Keratinocyte (primary cell): Measurements from ENCODE around the gene BORCS8. TPM values are rescaled to one million over a fixed set of nuclear protein-coding genes. Genes with fewer than 3 reads are reported as not detected.

Source experiments
- DNase-seq: peaks from one replicate; pipeline ENCODE4 v3.0.0-alpha.2; 2011; ENCODE audit warnings: low read depth, missing footprints, low spot score
- FAIRE-seq: peaks from 2 replicates; lab custom pipeline; 2011; peaks lifted over from hg19 to GRCh38; lab: Jason Lieb, UNC
- H2AFZ ChIP-seq: 2 replicates; pipeline ENCODE4 v1.6.0; 2012; ENCODE audit warnings: low read length, control low read depth, inconsistent platforms; ENCODE audit not compliant: control insufficient read depth
- H3K27ac ChIP-seq: 2 replicates; pipeline ENCODE4 v1.5.1; 2011; ENCODE audit warnings: low read length; ENCODE audit not compliant: control insufficient read depth, insufficient read depth
- H3K27me3 ChIP-seq: 3 replicates; pipeline ENCODE4 v1.6.0; 2011; ENCODE audit warnings: low read length; ENCODE audit not compliant: control insufficient read depth, insufficient read depth; ENCODE audit errors: extremely low read depth
- H3K36me3 ChIP-seq, 2 experiments: 2 replicates in 1 of 2; 3 replicates in 1 of 2; pipeline ENCODE4 v1.5.1; 2011; ENCODE audit warnings: low read length in 2 of 2, mild to moderate bottlenecking in 1 of 2; ENCODE audit not compliant: control insufficient read depth in 2 of 2, insufficient read depth in 2 of 2; ENCODE audit errors: extremely low read depth in 1 of 2
- H3K4me1 ChIP-seq: 3 replicates; pipeline ENCODE4 v1.5.1; 2011; ENCODE audit warnings: low read length; ENCODE audit not compliant: control insufficient read depth, insufficient read depth; ENCODE audit errors: extremely low read depth
- H3K4me2 ChIP-seq: 3 replicates; pipeline ENCODE4 v1.6.0; 2011; ENCODE audit warnings: low read depth, low read length; ENCODE audit not compliant: control insufficient read depth, insufficient read depth; ENCODE audit errors: extremely low read depth
- H3K4me3 ChIP-seq, 3 experiments: fragments of 200-600 bp in 1 of 3; sonication (generic) in 1 of 3; 2 replicates in 2 of 3; 3 replicates in 1 of 3; pipeline ENCODE4 v1.5.1; 2011 to 2016; ENCODE audit warnings: low read length in 3 of 3, mild to moderate bottlenecking in 3 of 3, control low read depth in 2 of 3, inconsistent platforms in 1 of 3, low read depth in 1 of 3, mixed read lengths in 1 of 3, mixed run types in 1 of 3, moderate library complexity in 1 of 3; ENCODE audit not compliant: control insufficient read depth in 2 of 3, insufficient read depth in 2 of 3; ENCODE audit errors: extremely low read depth in 1 of 3
- H3K79me2 ChIP-seq: 2 replicates; pipeline ENCODE4 v1.6.0; 2012; ENCODE audit warnings: low read length; ENCODE audit not compliant: control insufficient read depth, insufficient read depth
- H3K9ac ChIP-seq: 3 replicates; pipeline ENCODE4 v1.6.0; 2011; ENCODE audit warnings: low read length; ENCODE audit not compliant: control insufficient read depth, insufficient read depth; ENCODE audit errors: extremely low read depth
- H3K9me1 ChIP-seq: 3 replicates; pipeline ENCODE4 v1.6.0; 2011; ENCODE audit warnings: low read length; ENCODE audit not compliant: control insufficient read depth, insufficient read depth; ENCODE audit errors: extremely low read depth
- H3K9me3 ChIP-seq: 2 replicates; pipeline ENCODE4 v1.5.1; 2012; ENCODE audit warnings: low read depth, low read length; ENCODE audit not compliant: control insufficient read depth
- H4K20me1 ChIP-seq: 3 replicates; pipeline ENCODE4 v1.6.0; 2011; ENCODE audit warnings: low read length; ENCODE audit not compliant: control insufficient read depth, insufficient read depth; ENCODE audit errors: extremely low read depth
- EZH2 ChIP-seq: IDR thresholded peaks from one replicate; pipeline ENCODE4 v1.6.1; 2012; ENCODE audit warnings: inconsistent platforms, mild to moderate bottlenecking, low read length, moderate library complexity
- dilution Hi-C: fragments of 300-500 bp; cut with MboI; formaldehyde crosslinking; loops from one replicate; pipeline ENCODE4 v1.7.0; 2020; ENCODE audit warnings: low sequenced_read_pairs; ENCODE audit not compliant: extremely low pct_ligation_motif_present
- polyA plus RNA-seq, 5 experiments: library from polyadenylated mRNA; depleted of rRNA in 3 of 5; stranded (reverse) in 3 of 5; stranded (forward) in 1 of 5; unstranded in 1 of 5; fragments of >200 nt; gene quantifications; 1 replicate in 1 of 5; 2 replicates in 3 of 5; 3 replicates in 1 of 5; pipeline versions ENCODE4 v1.2.1 to v1.2.3, GENCODE V29; 2011 to 2012; ENCODE audit warnings: missing spikeins in 2 of 5, low read depth in 1 of 5, low replicate concordance in 1 of 5
- TF ChIP-seq, protein P1 (sequence below), 3 experiments: IDR thresholded peaks in 1 of 3; conservative IDR thresholded peaks in 1 of 3; optimal IDR thresholded peaks in 1 of 3; 2 replicates in 2 of 3; 3 replicates in 1 of 3; pipeline versions ENCODE3 to v1.5.1; 2011; ENCODE audit warnings: low read length in 3 of 3, mild to moderate bottlenecking in 3 of 3, moderate library complexity in 2 of 3, control low read depth in 1 of 3, inconsistent platforms in 1 of 3; ENCODE audit not compliant: insufficient read depth in 2 of 3; ENCODE audit errors: extremely low read depth in 1 of 3

Gene BORCS8
- polyA plus RNA-seq, 1 donor (not counting 4 experiments of a cell fraction or from before 2014, with no cell fraction given): 16.3 TPM

DNA sequence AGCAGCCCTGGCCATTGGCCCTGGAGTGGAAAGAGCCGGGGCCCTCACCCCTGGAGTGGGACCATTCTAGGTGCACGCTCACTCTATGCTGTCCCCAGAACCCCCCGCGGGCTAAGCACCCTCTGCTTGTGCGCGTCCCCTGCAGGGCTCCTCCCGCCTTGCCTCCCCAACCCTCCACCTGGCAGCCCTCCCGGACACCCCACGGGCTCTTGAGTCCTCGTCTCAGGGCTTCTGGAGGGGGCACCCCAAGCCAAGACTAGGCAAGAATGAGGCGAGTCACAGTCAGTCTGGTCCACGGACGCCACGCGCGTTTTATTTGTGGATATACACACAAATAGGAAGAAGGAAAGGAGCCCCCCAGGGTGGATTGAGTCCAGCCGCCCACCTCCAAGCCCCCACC is 46.7 kb downstream of the BORCS8 start:
- dilution Hi-C loops: no loop called here
- Histone ChIP-seq H3K9ac (no peak overlapping the region), H3K27ac (no peak overlapping the region), H3K36me3 (peaks cover 0 to 3% of the 10 kb centered on the region in 2 experiments), H3K4me3 (no peak overlapping the region), H2AFZ (no peak overlapping the region), H3K79me2 (no peaks in the 10 kb centered on the region), H3K9me3 (no peaks in the 10 kb centered on the region), H3K4me1 (no peaks in the 10 kb centered on the region), H3K4me2 (no peak overlapping the region), H3K27me3 (no peaks in the 10 kb centered on the region), H4K20me1 (no peaks in the 10 kb centered on the region), H3K9me1 (no peaks in the 10 kb centered on the region)
- TF ChIP-seq, protein P1, sequence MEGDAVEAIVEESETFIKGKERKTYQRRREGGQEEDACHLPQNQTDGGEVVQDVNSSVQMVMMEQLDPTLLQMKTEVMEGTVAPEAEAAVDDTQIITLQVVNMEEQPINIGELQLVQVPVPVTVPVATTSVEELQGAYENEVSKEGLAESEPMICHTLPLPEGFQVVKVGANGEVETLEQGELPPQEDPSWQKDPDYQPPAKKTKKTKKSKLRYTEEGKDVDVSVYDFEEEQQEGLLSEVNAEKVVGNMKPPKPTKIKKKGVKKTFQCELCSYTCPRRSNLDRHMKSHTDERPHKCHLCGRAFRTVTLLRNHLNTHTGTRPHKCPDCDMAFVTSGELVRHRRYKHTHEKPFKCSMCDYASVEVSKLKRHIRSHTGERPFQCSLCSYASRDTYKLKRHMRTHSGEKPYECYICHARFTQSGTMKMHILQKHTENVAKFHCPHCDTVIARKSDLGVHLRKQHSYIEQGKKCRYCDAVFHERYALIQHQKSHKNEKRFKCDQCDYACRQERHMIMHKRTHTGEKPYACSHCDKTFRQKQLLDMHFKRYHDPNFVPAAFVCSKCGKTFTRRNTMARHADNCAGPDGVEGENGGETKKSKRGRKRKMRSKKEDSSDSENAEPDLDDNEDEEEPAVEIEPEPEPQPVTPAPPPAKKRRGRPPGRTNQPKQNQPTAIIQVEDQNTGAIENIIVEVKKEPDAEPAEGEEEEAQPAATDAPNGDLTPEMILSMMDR (optimal IDR thresholded peaks at IDR 0.05 in 1 of 3, IDR thresholded peaks at IDR 0.05 in 1 of 3, conservative IDR thresholded peaks at IDR 0.05 in 1 of 3; ENCODE audit: extremely low read depth in 1 of 3, insufficient read depth in 2 of 3, low read length in 3 of 3): no peak
- TF ChIP-seq EZH2: no peak
- no peak for DNase-seq
- no peak for FAIRE-seq

DNA sequence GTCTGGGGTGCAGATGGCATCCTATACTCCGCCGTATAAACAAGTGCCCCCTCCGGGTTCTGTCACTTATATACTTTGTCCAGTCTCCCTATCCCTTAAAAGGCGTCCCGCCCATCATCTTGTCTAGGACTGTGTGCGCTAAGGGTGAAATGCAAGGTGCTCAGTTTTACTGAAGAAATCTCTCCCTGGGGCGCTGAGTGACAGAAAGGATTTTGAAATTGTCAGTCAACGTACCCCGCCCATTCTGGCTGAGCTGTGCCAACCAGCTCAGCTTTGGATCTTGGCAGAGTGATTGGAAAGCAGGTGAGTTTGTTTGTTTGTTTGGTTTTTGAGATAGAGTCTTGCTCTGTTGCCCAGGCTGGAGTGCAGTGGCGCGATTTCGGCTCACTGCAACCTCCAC is 49.6 kb downstream of the BORCS8 start:
- Histone ChIP-seq H4K20me1 (no peaks in the 10 kb centered on the region), H3K79me2 (no peaks in the 10 kb centered on the region), H3K27me3 (no peaks in the 10 kb centered on the region), H3K36me3 (peaks cover 0 to under 1% of the 10 kb centered on the region in 2 experiments), H3K9ac (no peak overlapping the region), H3K4me3 (no peak overlapping the region), H2AFZ (no peak overlapping the region), H3K27ac (no peak overlapping the region), H3K9me3 (no peaks in the 10 kb centered on the region), H3K9me1 (no peaks in the 10 kb centered on the region), H3K4me2 (no peak overlapping the region), H3K4me1 (peaks cover under 1% of the 10 kb centered on the region)
- DNase-seq: no peak
- dilution Hi-C loops: no loop called here
- TF ChIP-seq EZH2: no peak
- TF ChIP-seq, protein P1 (optimal IDR thresholded peaks at IDR 0.05 in 1 of 3, IDR thresholded peaks at IDR 0.05 in 1 of 3, conservative IDR thresholded peaks at IDR 0.05 in 1 of 3; ENCODE audit: extremely low read depth in 1 of 3, insufficient read depth in 2 of 3, low read length in 3 of 3): no peak
- FAIRE-seq: no peak
